Erythroblast (primary cell): Measurements from ENCODE around the gene CRIP2.

ENCODE experiments used
- GATA1 ChIP-seq: IDR thresholded peaks from 2 replicates; pipeline ENCODE4 v1.6.1; 2011; ENCODE audit warnings: low read depth, mild to moderate bottlenecking, control low read depth, low read length, moderate library complexity
- POLR2A ChIP-seq: IDR thresholded peaks from 2 replicates; pipeline ENCODE4 v1.6.1; 2011; ENCODE audit warnings: mild to moderate bottlenecking, low read length

DNA sequence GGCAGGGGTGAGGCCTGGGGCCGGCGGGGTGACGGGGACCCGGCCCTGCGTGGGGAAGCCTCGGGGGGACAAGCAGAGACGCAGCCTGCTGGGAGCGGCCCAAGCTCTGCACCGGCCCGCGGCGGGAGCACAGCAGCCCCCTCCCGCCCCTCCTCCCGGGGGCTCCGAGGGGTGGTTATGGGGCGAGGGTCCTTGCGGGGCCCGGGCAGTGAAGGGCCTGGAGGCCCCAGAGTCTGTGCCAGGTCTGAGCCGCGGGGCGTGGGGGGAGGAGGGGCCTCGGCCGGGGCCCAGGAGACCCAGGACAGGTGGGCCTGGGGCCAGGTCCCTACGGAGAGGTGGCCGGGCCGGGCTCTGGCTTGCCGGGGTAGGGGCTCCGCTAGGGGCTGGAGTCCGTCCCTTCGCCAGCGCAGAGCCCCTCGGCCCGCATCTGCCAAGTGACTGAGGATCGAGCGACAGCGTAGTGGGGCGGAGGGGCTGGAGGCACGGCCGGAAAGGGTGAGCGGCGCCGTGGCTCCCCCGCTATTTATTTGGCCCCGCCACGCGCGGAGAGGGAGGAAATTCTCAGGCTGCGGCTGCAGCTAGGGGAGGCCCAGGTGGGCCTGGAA is 52.3 kb downstream of the CRIP2 start:
- TF ChIP-seq POLR2A (no peak), GATA1 (no peak)
